ENCODE measurements around the gene SLC6A11. TPM values are rescaled to one million over a fixed set of nuclear protein-coding genes. Genes with fewer than 3 reads are reported as not detected.

The SLC6A11 gene
- total RNA-seq, 1 experiment from 2014 or later: 1.5 TPM

- H3K79me1 ChIP-seq (ENCODE audit: insufficient read depth, low read depth, low read length, poor library complexity, severe bottlenecking): no peaks in the 10 kb centered on the region
- H3K27me3 ChIP-seq (ENCODE audit: insufficient read depth, low read length): no peaks in the 10 kb centered on the region
- Mint-ChIP-seq H3K9me3 (peaks cover 31 to 32% of the 10 kb centered on the region in 2 experiments), H3K27ac (no peak overlapping the region), H3K36me3 (ENCODE audit: insufficient read depth in 1 of 3, low read depth in 3 of 3) (peaks cover 1 to 17% (median 16%) of the 10 kb centered on the region in 3 experiments; a peak in 5 of 7 replicates), H3K27me3 (ENCODE audit: low read depth) (peaks cover 43% of the 10 kb centered on the region), H3K4me1 (no peaks in the 10 kb centered on the region), H3K4me3 (no peak overlapping the region)
- peaks cover 11% of the 10 kb centered on the region for H3K9me3 ChIP-seq (ENCODE audit: control insufficient read depth, low read depth, low read length)
- H3K23me2 ChIP-seq (ENCODE audit: insufficient read length, low read depth, low read length, poor library complexity, severe bottlenecking): no peaks in the 10 kb centered on the region
- H3K56ac ChIP-seq (ENCODE audit: insufficient read length, low read depth, low read length): no peak overlapping the region
- no peak overlapping the region for H2BK20ac ChIP-seq (ENCODE audit: low read depth, low read length, poor library complexity, severe bottlenecking)
- no peak overlapping the region for H3K4me2 ChIP-seq (ENCODE audit: insufficient read depth, insufficient read length, low read length)
- H3K23ac ChIP-seq (ENCODE audit: insufficient read length, low read depth, low read length): no peak overlapping the region
- no peak for TF ChIP-seq CTCF (conservative IDR thresholded peaks at IDR 0.05)
- H3K9ac ChIP-seq (ENCODE audit: extremely low read depth, insufficient read length, low read length): no peak overlapping the region
- H4K20me1 ChIP-seq (ENCODE audit: control insufficient read depth, insufficient read depth, insufficient read length): no peaks in the 10 kb centered on the region
- no peak overlapping the region for H3K14ac ChIP-seq (ENCODE audit: insufficient read depth, low read length)
- no peak for DNase-seq
- no peak overlapping the region for H4K5ac ChIP-seq (ENCODE audit: insufficient read length, low read depth, low read length)
- no peak overlapping the region for H3T11ph ChIP-seq (ENCODE audit: low read length)
- H2BK120ac ChIP-seq (ENCODE audit: low read depth, low read length, poor library complexity, severe bottlenecking): no peak overlapping the region
- no peak overlapping the region for H2BK12ac ChIP-seq (ENCODE audit: insufficient read length, low read depth, low read length)
- H3K18ac ChIP-seq (ENCODE audit: insufficient read length, low read depth, low read length): no peak overlapping the region
- WGBS (ENCODE audit: extremely low coverage, insufficient read length, low lambda C conversion rate): no CpG with 5 or more reads among the region's 3 CpGs
- no peak overlapping the region for H2AFZ ChIP-seq (ENCODE audit: low read length)
- H3K4ac ChIP-seq (ENCODE audit: low read depth, low read length): no peak overlapping the region
- H4K8ac ChIP-seq (replicated peaks; ENCODE audit: insufficient read length, low read depth, low read length): no peak overlapping the region
- no peak overlapping the region for H2BK5ac ChIP-seq (ENCODE audit: insufficient read length, low read length)
- H2BK15ac ChIP-seq (ENCODE audit: low read depth, low read length): no peak overlapping the region
- no peaks in the 10 kb centered on the region for H3K4me1 ChIP-seq (ENCODE audit: insufficient read depth, low read length)
- no peaks in the 10 kb centered on the region for H3K79me2 ChIP-seq (ENCODE audit: insufficient read depth, low read length)
- no peak overlapping the region for H3K27ac ChIP-seq (ENCODE audit: insufficient read length, low read depth, low read length)
- no peak overlapping the region for H2AK5ac ChIP-seq (ENCODE audit: insufficient read length, low read length)
- H4K91ac ChIP-seq (ENCODE audit: insufficient read length, low read depth, low read length): no peak overlapping the region
Observed at GRCh38 chr3:10910367-10910766, 94.3 kb downstream of the SLC6A11 start.
